GM19324 (cell line): Measurements from ENCODE around the gene CPSF4L.
"Not testable (repeated sequence)": the region's sequence is repeated elsewhere in the genome, so short reads cannot be mapped to it uniquely, and the experiment has no call there.

ENCODE experiments used
- ATAC-seq: cut with Tn5 transposase; IDR thresholded peaks from one replicate; pipeline ENCODE4 v1.9.1; 2021; ENCODE audit warnings: mild to moderate bottlenecking, moderate library complexity; ENCODE audit not compliant: unreplicated experiment, low FRiP score

CPSF4L gene, protein sequence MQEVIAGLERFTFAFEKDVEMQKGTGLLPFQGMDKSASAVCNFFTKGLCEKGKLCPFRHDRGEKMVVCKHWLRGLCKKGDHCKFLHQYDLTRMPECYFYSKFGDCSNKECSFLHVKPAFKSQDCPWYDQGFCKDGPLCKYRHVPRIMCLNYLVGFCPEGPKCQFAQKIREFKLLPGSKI

GRCh38 chr17:73261617-73261951 is at the start of gene CPSF4L:
CPSF4L (minus strand) TSS chr17:73261880; CDS start chr17:73261818, 62 bp downstream.
- no peak for ATAC-seq

- ATAC-seq: peak; percentile 18
Measured at GRCh38 chr17:73311428-73311780, 49.7 kb upstream of the CPSF4L start.

GRCh38 chr17:73309727-73310596 is 48.3 kb upstream of the CPSF4L start:
- ATAC-seq: no peak

DNA sequence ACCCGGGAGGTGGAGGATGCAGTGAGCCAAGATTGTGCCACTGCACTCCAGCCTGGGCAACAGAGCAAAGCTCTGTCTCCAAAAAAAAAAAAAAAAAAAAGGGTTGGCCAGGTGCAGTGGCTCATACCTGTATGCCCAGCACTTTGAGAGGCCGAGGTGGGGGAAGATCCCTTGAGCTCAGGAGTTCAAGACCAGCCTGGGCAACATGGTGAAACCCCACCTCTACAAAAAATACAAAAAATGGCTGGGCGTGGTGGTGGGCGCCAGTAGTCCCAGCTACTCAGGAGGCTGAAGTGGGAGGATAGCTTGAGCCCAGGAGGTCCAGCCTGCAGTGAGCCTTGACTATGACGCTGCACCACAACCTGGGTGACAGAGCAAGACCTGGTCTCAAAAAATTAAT is 47.3 kb upstream of the CPSF4L start:
- ATAC-seq: not testable (repeated sequence)

GRCh38 chr17:73308017-73308823 is 46.5 kb upstream of the CPSF4L start:
- ATAC-seq: no peak

DNA sequence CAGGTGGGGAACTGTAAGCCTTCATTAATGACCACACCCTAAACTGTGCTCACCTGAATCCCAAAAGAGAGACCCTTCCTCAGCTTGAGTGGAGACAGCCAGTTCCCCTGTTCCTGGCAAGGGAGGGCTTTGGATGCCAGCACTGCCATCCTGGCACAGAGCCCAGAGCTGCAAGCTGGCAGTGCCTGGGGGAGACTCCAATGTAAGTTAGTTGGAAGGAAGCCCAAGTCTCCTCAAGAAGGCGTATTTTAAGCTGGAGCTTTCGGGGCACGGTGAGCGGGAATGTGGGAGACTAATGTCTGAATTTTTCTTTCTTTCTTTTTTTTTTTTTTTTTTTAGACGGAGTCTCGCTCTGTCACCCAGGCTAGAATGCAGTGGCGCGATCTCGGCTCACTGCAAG is 45.5 kb upstream of the CPSF4L start:
- ATAC-seq: no peak

- ATAC-seq: no peak
Measured at GRCh38 chr17:73305845-73306836, 44.5 kb upstream of the CPSF4L start.

- no peak for ATAC-seq
Measured at GRCh38 chr17:73304971-73305812, 43.5 kb upstream of the CPSF4L start.

DNA sequence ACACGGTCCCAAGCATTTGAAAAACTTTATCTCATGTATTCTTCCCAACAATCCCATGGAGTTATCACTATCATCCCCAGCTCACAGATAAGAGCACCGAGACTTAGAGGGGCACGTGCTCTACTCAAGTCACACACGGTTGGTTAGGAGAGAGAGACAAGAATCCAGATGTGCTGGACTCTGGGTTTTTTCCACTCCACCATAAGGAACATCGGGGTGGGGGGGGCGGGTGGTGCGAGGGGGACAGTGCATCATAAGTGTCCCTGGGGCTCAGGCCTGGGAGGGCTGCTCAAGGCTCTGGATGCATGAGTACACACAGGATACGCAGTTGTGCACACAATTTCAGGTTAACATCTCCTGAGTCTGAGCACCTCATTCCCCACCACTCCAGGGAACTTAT is 42.8 kb upstream of the CPSF4L start:
- no peak for ATAC-seq

DNA sequence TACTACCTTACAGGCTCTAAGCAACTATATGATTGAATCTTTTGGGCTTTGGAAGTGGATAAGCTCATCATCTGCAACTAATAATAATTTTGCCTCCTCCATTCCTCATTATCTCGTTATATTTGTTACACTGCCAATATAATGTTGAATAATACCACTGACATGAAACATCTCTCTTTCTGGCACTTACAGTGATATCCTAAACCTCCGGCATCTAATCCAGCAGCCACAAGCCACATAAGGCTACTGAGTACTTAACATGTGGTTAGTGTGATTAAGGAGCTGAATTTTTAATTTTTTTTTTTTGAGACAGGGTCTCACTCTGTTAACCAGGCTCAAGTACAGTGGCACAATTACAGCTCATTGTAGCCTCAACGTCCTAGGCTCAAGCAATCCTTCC is 40.5 kb upstream of the CPSF4L start:
- no peak for ATAC-seq

DNA sequence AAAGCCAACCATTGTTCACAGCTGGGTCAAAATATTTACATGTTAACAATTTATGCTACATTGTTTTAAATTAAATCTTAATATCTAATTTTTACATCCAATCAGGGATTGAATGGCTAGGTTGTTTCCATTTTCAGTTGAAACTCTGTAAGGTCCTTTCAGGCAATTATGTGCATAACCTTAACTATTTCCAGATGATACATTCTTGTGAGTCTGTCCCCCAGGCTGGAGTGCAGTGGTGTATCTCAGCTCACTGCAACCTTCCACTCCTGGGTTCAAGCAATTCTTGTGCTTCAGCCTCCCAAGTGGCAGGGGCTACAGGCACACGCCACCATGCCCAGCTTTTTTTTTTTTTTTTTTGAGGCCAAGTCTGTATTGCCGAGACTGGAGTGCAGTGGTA is 39.7 kb upstream of the CPSF4L start:
- ATAC-seq: no peak

DNA sequence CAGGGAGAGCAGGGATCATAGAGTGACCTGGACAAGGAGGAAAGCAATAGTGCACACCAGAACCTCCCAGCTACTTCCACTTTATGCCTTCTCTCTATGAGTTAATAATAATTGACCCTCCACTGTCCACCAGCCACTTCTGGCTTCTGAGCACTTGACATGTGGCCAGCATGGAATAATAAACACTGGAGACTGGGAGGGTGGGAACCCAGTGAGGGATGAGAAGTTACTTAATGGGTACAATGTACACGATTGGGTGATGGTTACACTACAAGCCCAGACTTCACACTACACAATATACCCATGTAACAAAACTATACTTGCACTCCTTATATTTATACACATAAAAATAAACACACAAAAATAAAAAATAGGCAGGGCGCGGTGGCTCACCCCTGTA is 38.7 kb upstream of the CPSF4L start:
- ATAC-seq: no peak

DNA sequence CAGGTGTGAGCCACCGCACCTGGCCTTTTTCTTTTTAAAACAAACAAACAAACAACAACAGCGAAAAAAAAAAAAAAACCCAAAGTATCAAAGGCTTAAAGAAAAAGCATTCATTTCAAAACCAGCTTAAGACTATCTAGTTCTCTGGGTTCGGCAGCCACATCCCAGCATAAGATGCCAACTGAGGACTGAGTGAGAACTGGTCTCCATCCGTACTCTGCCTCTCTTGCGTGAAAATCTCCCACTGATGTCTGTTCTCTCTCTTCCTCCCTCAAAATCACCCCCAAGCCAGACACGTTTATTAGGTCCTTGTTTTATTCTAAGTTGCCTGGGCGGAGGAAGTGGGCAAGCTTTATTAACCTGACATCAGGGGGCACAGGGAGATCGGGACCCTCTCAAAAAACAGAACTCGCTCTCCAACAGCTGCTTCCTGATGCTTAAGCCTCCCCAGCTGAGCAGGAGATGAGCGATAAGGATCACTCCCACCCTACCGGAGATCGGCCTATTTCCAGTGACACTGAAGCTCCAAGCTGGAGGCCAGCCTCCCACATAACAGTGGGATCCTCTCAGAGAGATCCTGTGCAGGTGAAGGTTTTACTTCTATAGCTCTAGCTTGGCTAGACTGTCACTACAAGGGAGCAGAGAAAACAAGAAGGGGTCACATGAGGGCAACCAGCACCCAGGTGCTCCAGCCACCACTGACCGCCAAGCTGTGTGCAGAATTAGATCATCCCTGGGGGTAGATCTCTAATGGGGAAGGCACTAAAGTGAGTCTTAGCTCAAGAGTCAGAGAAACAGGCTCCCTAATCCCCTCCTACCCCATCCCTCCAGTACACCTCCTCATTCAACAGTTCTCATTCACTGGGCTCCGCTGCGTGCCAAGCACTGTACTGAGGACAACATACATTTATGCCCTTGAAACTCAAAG is 36.5 kb upstream of the CPSF4L start:
- no peak for ATAC-seq

DNA sequence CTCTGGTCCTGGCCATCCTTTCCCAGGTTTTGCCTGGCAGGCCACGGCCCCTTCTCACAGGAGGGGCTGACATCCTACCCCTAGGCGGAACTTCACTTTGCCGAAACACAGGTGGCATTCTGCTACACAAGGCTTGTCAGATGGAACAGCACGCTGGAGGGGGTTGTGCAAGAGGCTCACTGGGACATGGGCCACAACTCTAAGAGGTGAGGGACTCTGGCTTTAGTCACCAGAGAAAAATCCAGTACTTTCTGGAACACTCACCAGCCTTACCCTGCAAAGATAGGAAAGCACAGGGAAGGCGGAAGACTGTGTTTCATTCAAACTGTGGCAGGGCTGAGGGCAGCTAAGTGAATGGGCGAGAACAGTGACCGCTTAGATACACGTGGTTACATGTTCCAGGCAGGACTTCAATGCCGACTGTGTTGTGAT is 31.8 kb upstream of the CPSF4L start:
- no peak for ATAC-seq

DNA sequence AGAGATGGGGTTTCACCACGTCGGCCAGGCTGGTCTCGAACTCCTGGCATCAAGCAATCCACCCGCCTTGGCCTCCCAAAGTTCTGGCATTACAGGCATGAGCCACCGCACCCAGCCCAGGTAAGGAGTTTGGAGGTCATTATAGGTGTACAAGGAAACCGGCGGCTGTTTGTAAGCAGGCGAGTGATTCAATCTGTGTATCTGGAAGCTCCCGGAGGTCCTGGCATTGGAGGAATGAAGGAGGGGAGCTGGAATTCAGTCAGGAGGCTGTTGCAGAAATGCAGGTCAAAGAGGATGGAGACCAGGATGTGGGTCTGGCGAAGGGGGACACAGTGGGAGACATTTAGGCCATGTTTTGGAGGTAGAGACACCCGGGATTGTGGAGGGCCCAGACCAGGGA is 31.4 kb upstream of the CPSF4L start:
- no peak for ATAC-seq

- no peak for ATAC-seq
Measured at GRCh38 chr17:73292031-73292531, 30.4 kb upstream of the CPSF4L start.

DNA sequence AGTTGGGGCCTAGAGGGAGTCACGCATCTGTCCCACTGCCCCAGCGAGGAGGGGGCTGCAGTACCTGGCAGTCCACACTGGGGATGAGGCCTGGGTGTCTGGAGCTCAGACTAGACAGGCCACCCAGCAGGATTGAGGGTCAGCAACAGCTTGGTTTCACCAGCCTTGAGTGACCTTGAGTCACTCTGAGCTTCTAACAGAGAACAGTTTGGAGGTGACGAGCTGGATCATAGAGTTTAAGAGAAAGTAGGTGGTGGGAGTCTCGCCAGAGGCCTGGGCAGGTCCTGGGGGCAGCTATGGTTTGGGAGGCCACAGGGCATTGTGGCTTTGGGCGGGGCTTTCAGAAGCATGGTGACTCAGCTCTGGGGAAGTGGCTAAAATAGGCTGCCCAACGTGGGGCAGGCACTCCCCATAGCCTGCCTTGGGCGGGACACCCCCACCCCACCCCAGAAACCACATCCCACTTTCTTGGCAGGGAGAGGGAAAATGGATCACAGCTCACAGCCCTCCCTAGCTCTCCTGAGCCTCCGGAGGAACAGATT is 29.7 kb upstream of the CPSF4L start:
- peak; percentile 84 for ATAC-seq
